ENCODE measurements around the gene UBR2. TPM values are rescaled to one million over a fixed set of nuclear protein-coding genes. Genes with fewer than 3 reads are reported as not detected.
"Not testable (repeated sequence)": the region's sequence is repeated elsewhere in the genome, so short reads cannot be mapped to it uniquely, and the experiment has no call there.

The UBR2 gene
- total RNA-seq, 1 donor = 31.5 TPM

- Histone ChIP-seq H4K20me1 (ENCODE audit: insufficient read depth, low read length) (no peaks in the 10 kb centered on the region), H3K36me3 (ENCODE audit: insufficient read depth, low read length) (no peaks in the 10 kb centered on the region), H3K27ac (ENCODE audit: low read depth, low read length) (peak overlapping the region; percentile 66), H3K4me1 (ENCODE audit: insufficient read depth, low read length) (peaks cover 7% of the 10 kb centered on the region), H2AFZ (ENCODE audit: low read length) (peak overlapping the region; percentile 98), H3K4me3 (ENCODE audit: insufficient read depth, low read length) (peak overlapping the region; percentile 72), H3K79me2 (ENCODE audit: insufficient read depth, low read length) (no peaks in the 10 kb centered on the region), H3K9me3 (ENCODE audit: low read depth, low read length) (no peaks in the 10 kb centered on the region), H3K4me2 (ENCODE audit: insufficient read depth, low read length) (peak overlapping the region; percentile 96), H3K27me3 (ENCODE audit: insufficient read depth, low read length) (no peaks in the 10 kb centered on the region)
- peak; percentile 68 for DNase-seq (ENCODE audit: insufficient read length, low spot score, missing footprints)
- TF ChIP-seq, protein P1, sequence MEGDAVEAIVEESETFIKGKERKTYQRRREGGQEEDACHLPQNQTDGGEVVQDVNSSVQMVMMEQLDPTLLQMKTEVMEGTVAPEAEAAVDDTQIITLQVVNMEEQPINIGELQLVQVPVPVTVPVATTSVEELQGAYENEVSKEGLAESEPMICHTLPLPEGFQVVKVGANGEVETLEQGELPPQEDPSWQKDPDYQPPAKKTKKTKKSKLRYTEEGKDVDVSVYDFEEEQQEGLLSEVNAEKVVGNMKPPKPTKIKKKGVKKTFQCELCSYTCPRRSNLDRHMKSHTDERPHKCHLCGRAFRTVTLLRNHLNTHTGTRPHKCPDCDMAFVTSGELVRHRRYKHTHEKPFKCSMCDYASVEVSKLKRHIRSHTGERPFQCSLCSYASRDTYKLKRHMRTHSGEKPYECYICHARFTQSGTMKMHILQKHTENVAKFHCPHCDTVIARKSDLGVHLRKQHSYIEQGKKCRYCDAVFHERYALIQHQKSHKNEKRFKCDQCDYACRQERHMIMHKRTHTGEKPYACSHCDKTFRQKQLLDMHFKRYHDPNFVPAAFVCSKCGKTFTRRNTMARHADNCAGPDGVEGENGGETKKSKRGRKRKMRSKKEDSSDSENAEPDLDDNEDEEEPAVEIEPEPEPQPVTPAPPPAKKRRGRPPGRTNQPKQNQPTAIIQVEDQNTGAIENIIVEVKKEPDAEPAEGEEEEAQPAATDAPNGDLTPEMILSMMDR (IDR thresholded peaks at IDR 0.05; ENCODE audit: extremely low read depth, low read depth, low read length) = no peak
These were observed 163.3 kb downstream of the UBR2 start for GRCh38 chr6:42727087-42727611.

DNA sequence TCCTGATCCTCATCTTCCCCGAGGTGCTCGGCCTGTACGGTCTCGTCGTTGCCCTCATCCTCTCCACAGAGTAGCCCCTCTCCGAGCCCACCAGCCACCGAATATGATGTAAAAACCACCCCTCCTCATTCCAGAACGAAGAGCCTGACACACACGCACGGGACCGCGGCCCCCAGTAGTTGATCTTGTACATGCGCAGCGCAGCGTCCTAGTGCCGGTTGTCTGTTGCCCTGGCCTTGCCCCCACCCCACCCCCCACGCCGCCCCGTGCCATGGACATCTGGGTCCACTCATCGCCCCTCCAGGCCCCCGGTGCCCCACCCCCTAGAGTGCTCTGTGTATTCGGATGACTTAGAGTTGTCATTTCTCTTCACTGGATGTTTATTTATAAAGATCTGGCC is 163.8 kb downstream of the UBR2 start:
- Histone ChIP-seq H3K27me3 (ENCODE audit: insufficient read depth, low read length) (no peaks in the 10 kb centered on the region), H3K36me3 (ENCODE audit: insufficient read depth, low read length) (no peaks in the 10 kb centered on the region), H3K9me3 (ENCODE audit: low read depth, low read length) (no peaks in the 10 kb centered on the region), H2AFZ (ENCODE audit: low read length) (peak overlapping the region; percentile 98), H3K4me2 (ENCODE audit: insufficient read depth, low read length) (peak overlapping the region; percentile 96), H4K20me1 (ENCODE audit: insufficient read depth, low read length) (no peaks in the 10 kb centered on the region), H3K79me2 (ENCODE audit: insufficient read depth, low read length) (no peaks in the 10 kb centered on the region), H3K4me3 (ENCODE audit: insufficient read depth, low read length) (peak overlapping the region; percentile 72), H3K27ac (ENCODE audit: low read depth, low read length) (no peak overlapping the region), H3K4me1 (ENCODE audit: insufficient read depth, low read length) (peaks cover 7% of the 10 kb centered on the region)
- TF ChIP-seq, protein P1 (IDR thresholded peaks at IDR 0.05; ENCODE audit: extremely low read depth, low read depth, low read length) = no peak
- no peak for DNase-seq (ENCODE audit: insufficient read length, low spot score, missing footprints)

GRCh38 chr6:42729731-42730130 is 165.9 kb downstream of the UBR2 start:
- H4K20me1 ChIP-seq (ENCODE audit: insufficient read depth, low read length) = no peaks in the 10 kb centered on the region
- TF ChIP-seq, protein P1 (IDR thresholded peaks at IDR 0.05; ENCODE audit: extremely low read depth, low read depth, low read length) = no peak
- H3K9me3 ChIP-seq (ENCODE audit: low read depth, low read length) = no peaks in the 10 kb centered on the region
- peak overlapping the region; percentile 61 for H2AFZ ChIP-seq (ENCODE audit: low read length)
- no peak overlapping the region for H3K4me3 ChIP-seq (ENCODE audit: insufficient read depth, low read length)
- no peaks in the 10 kb centered on the region for H3K79me2 ChIP-seq (ENCODE audit: insufficient read depth, low read length)
- H3K36me3 ChIP-seq (ENCODE audit: insufficient read depth, low read length) = no peaks in the 10 kb centered on the region
- H3K4me2 ChIP-seq (ENCODE audit: insufficient read depth, low read length) = no peak overlapping the region
- DNase-seq (ENCODE audit: insufficient read length, low spot score, missing footprints) = peak; percentile 66
- peaks cover 7% of the 10 kb centered on the region for H3K4me1 ChIP-seq (ENCODE audit: insufficient read depth, low read length)
- no peaks in the 10 kb centered on the region for H3K27me3 ChIP-seq (ENCODE audit: insufficient read depth, low read length)
- H3K27ac ChIP-seq (ENCODE audit: low read depth, low read length) = peak overlapping the region; percentile 36

DNA sequence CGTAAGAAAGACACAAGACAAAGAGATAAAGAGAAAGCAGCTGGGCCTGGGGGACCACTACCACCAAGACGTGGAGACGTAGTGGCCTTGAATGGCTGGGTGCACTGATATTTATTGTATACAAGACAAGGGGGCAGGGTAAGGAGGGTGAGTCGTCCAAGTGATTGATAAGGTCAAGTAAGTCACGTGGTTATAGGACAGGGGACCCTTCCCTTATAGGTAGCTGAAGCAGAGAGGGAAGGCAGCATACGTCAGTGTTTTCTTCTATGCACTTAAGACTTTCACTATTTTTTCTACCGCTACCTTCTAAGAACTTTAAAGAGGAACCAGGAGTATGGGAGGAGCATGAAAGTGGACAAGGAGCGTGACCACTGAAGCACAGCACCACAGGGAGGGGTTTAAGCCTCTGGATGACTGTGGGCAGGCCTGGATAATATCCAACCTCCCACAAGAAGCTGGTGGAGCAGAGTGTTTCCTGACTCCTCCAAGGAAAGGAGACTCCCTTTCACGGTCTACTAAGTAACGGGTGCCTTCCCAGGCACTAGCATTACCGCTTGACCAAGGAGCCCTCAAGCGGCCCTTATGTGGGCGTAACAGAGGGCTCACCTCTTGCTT is 170.1 kb downstream of the UBR2 start:
- not testable (repeated sequence) for H3K36me3 ChIP-seq (ENCODE audit: insufficient read depth, low read length); H3K9me3 ChIP-seq (ENCODE audit: low read depth, low read length); H3K4me1 ChIP-seq (ENCODE audit: insufficient read depth, low read length); H3K4me2 ChIP-seq (ENCODE audit: insufficient read depth, low read length); H2AFZ ChIP-seq (ENCODE audit: low read length); H3K79me2 ChIP-seq (ENCODE audit: insufficient read depth, low read length); H4K20me1 ChIP-seq (ENCODE audit: insufficient read depth, low read length); H3K4me3 ChIP-seq (ENCODE audit: insufficient read depth, low read length); H3K27ac ChIP-seq (ENCODE audit: low read depth, low read length); DNase-seq (ENCODE audit: insufficient read length, low spot score, missing footprints); H3K27me3 ChIP-seq (ENCODE audit: insufficient read depth, low read length)

All from osteoblast (primary cell).